Measurements from ENCODE around the gene ZNF433.
"Not testable (repeated sequence)": the region's sequence is repeated elsewhere in the genome, so short reads cannot be mapped to it uniquely, and the experiment has no call there.

ZNF433 gene

GRCh38 chr19:12034198-12034597 lies 1.3 kb downstream of the ZNF433 start:
- H3K36me3 Mint-ChIP-seq (ENCODE audit: low read depth): peaks cover 3% of the 10 kb centered on the region
- peaks cover 4% of the 10 kb centered on the region for H3K9me3 Mint-ChIP-seq
- H3K4me3 Mint-ChIP-seq: peak overlapping the region; percentile 43
- no peaks in the 10 kb centered on the region for H3K27me3 Mint-ChIP-seq
- H3K27ac Mint-ChIP-seq: no peak overlapping the region
- peaks cover 15% of the 10 kb centered on the region for H3K4me1 Mint-ChIP-seq (ENCODE audit: low read depth)

GRCh38 chr19:12015753-12016116 lies 19.7 kb downstream of the ZNF433 start:
- Mint-ChIP-seq H3K27me3 (no peaks in the 10 kb centered on the region), H3K36me3 (ENCODE audit: low read depth) (peaks cover 78% of the 10 kb centered on the region), H3K4me1 (ENCODE audit: low read depth) (no peaks in the 10 kb centered on the region), H3K9me3 (peaks cover 40% of the 10 kb centered on the region), H3K27ac (no peak overlapping the region), H3K4me3 (no peak overlapping the region)

GRCh38 chr19:12015015-12015752 lies 20.3 kb downstream of the ZNF433 start:
- Mint-ChIP-seq H3K4me3 (no peak overlapping the region), H3K27ac (no peak overlapping the region), H3K9me3 (peaks cover 40% of the 10 kb centered on the region), H3K4me1 (ENCODE audit: low read depth) (no peaks in the 10 kb centered on the region), H3K36me3 (ENCODE audit: low read depth) (peaks cover 83% of the 10 kb centered on the region), H3K27me3 (no peaks in the 10 kb centered on the region)

- peaks cover 4% of the 10 kb centered on the region for H3K9me3 Mint-ChIP-seq
- peaks cover 34% of the 10 kb centered on the region for H3K4me1 Mint-ChIP-seq (ENCODE audit: low read depth)
- no peaks in the 10 kb centered on the region for H3K27me3 Mint-ChIP-seq
- H3K4me3 Mint-ChIP-seq: peak overlapping the region; percentile 56
- H3K27ac Mint-ChIP-seq: peak overlapping the region; percentile 75
- peaks cover 40% of the 10 kb centered on the region for H3K36me3 Mint-ChIP-seq (ENCODE audit: low read depth)
These were observed 35.1 kb downstream of the ZNF433 start for GRCh38 chr19:12000152-12000981.

- no peak overlapping the region for H3K27ac Mint-ChIP-seq
- H3K4me3 Mint-ChIP-seq: no peak overlapping the region
- H3K9me3 Mint-ChIP-seq: peaks cover 4% of the 10 kb centered on the region
- peaks cover 39% of the 10 kb centered on the region for H3K36me3 Mint-ChIP-seq (ENCODE audit: low read depth)
- no peaks in the 10 kb centered on the region for H3K27me3 Mint-ChIP-seq
- H3K4me1 Mint-ChIP-seq (ENCODE audit: low read depth): peaks cover 57% of the 10 kb centered on the region
These were observed 40.3 kb downstream of the ZNF433 start for GRCh38 chr19:11995174-11995573.

GRCh38 chr19:11991921-11992320 lies 43.6 kb downstream of the ZNF433 start:
- peaks cover 24% of the 10 kb centered on the region for H3K36me3 Mint-ChIP-seq (ENCODE audit: low read depth)
- H3K27me3 Mint-ChIP-seq, H3K9me3 Mint-ChIP-seq, H3K4me3 Mint-ChIP-seq, H3K27ac Mint-ChIP-seq: not testable (repeated sequence)
- H3K4me1 Mint-ChIP-seq (ENCODE audit: low read depth): peaks cover 61% of the 10 kb centered on the region

- H3K4me1 Mint-ChIP-seq (ENCODE audit: low read depth): peaks cover 49% of the 10 kb centered on the region
- peaks cover 13% of the 10 kb centered on the region for H3K36me3 Mint-ChIP-seq (ENCODE audit: low read depth)
- H3K27ac Mint-ChIP-seq: no peak overlapping the region
- H3K27me3 Mint-ChIP-seq: no peaks in the 10 kb centered on the region
- H3K4me3 Mint-ChIP-seq: peak overlapping the region; percentile 99
- no peaks in the 10 kb centered on the region for H3K9me3 Mint-ChIP-seq
These were observed 46.4 kb downstream of the ZNF433 start for GRCh38 chr19:11989112-11989456.

- peaks cover 38% of the 10 kb centered on the region for H3K4me1 Mint-ChIP-seq (ENCODE audit: low read depth)
- peak overlapping the region; percentile 97 for H3K27ac Mint-ChIP-seq
- H3K36me3 Mint-ChIP-seq (ENCODE audit: low read depth): peaks cover 9% of the 10 kb centered on the region
- peaks cover 4% of the 10 kb centered on the region for H3K9me3 Mint-ChIP-seq
- H3K4me3 Mint-ChIP-seq: peak overlapping the region; percentile 99
- H3K27me3 Mint-ChIP-seq: no peaks in the 10 kb centered on the region
These were observed 47.8 kb downstream of the ZNF433 start for GRCh38 chr19:11987405-11988281.

- H3K36me3 Mint-ChIP-seq (ENCODE audit: low read depth): peaks cover 5% of the 10 kb centered on the region
- no peaks in the 10 kb centered on the region for H3K27me3 Mint-ChIP-seq
- no peak overlapping the region for H3K4me3 Mint-ChIP-seq
- H3K27ac Mint-ChIP-seq: no peak overlapping the region
- peaks cover 9% of the 10 kb centered on the region for H3K9me3 Mint-ChIP-seq
- peaks cover 31% of the 10 kb centered on the region for H3K4me1 Mint-ChIP-seq (ENCODE audit: low read depth)
These were observed 48.7 kb downstream of the ZNF433 start for GRCh38 chr19:11986754-11987153.

GRCh38 chr19:11984986-11985385 lies 50.5 kb downstream of the ZNF433 start:
- no peaks in the 10 kb centered on the region for H3K27me3 Mint-ChIP-seq
- peaks cover 18% of the 10 kb centered on the region for H3K9me3 Mint-ChIP-seq
- H3K27ac Mint-ChIP-seq: no peak overlapping the region
- H3K36me3 Mint-ChIP-seq (ENCODE audit: low read depth): peaks cover 9% of the 10 kb centered on the region
- H3K4me3 Mint-ChIP-seq: no peak overlapping the region
- peaks cover 18% of the 10 kb centered on the region for H3K4me1 Mint-ChIP-seq (ENCODE audit: low read depth)

GRCh38 chr19:11982526-11982925 lies 53.0 kb downstream of the ZNF433 start:
- no peak overlapping the region for H3K4me3 Mint-ChIP-seq
- H3K36me3 Mint-ChIP-seq (ENCODE audit: low read depth): peaks cover 33% of the 10 kb centered on the region
- peaks cover 3% of the 10 kb centered on the region for H3K4me1 Mint-ChIP-seq (ENCODE audit: low read depth)
- peaks cover 40% of the 10 kb centered on the region for H3K9me3 Mint-ChIP-seq
- H3K27me3 Mint-ChIP-seq: no peaks in the 10 kb centered on the region
- no peak overlapping the region for H3K27ac Mint-ChIP-seq

- Mint-ChIP-seq H3K36me3 (ENCODE audit: low read depth) (peaks cover 48% of the 10 kb centered on the region), H3K9me3 (peaks cover 53% of the 10 kb centered on the region), H3K4me1 (ENCODE audit: low read depth) (no peaks in the 10 kb centered on the region), H3K4me3 (no peak overlapping the region), H3K27ac (no peak overlapping the region), H3K27me3 (no peaks in the 10 kb centered on the region)
These were observed 56.0 kb downstream of the ZNF433 start for GRCh38 chr19:11979527-11979926.

- H3K36me3 Mint-ChIP-seq (ENCODE audit: low read depth): peaks cover 48% of the 10 kb centered on the region
- H3K9me3 Mint-ChIP-seq: peaks cover 57% of the 10 kb centered on the region
- no peaks in the 10 kb centered on the region for H3K4me1 Mint-ChIP-seq (ENCODE audit: low read depth)
- H3K27ac Mint-ChIP-seq: no peak overlapping the region
- H3K27me3 Mint-ChIP-seq: no peaks in the 10 kb centered on the region
- no peak overlapping the region for H3K4me3 Mint-ChIP-seq
These were observed 56.9 kb downstream of the ZNF433 start for GRCh38 chr19:11978492-11979100.

GRCh38 chr19:11973019-11973810 lies 62.3 kb downstream of the ZNF433 start:
- no peak overlapping the region for H3K4me3 Mint-ChIP-seq
- no peaks in the 10 kb centered on the region for H3K4me1 Mint-ChIP-seq (ENCODE audit: low read depth)
- peaks cover 21% of the 10 kb centered on the region for H3K9me3 Mint-ChIP-seq
- peaks cover 26% of the 10 kb centered on the region for H3K36me3 Mint-ChIP-seq (ENCODE audit: low read depth)
- H3K27me3 Mint-ChIP-seq: no peaks in the 10 kb centered on the region
- no peak overlapping the region for H3K27ac Mint-ChIP-seq
